Measurements from ENCODE around the gene CGB7.

CGB7 gene

DNA sequence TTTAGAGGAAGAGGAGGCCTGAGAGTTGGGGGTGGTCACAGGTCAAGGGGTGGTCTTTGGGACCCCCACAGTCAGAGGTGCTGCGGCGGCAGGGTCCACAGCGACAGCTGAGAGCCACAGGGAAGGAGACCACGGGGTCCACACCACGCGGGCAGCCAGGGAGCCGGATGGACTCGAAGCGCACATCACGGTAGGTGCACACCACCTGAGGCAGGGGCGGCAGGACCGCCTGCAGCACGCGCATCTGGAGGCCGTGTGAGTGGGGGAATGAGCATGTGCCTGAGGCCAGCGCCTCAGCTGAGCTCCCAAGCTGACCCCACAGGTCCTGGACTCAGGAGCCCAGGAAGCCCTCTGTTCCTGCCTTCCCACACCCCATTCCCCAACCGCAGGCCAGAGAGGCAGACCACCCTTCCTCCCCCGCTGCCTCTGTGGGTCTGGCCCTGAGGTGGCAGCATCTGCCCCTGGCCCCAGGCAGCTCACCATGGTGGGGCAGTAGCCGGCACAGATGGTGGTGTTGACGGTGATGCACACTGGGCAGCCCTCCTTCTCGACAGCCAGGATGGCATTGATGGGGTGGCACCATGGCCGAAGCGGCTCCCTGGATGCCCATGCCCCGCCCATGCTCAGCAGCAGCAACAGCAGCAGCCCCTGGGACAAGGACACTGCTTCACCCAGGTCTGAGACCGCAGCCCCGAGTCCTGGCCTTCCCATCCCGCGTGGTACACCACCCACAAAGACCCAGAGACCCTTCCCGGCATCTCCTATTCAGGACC, 41.3 kb downstream of the CGB7 start:
- DNase-seq (ENCODE audit: low spot score): no peak

DNA sequence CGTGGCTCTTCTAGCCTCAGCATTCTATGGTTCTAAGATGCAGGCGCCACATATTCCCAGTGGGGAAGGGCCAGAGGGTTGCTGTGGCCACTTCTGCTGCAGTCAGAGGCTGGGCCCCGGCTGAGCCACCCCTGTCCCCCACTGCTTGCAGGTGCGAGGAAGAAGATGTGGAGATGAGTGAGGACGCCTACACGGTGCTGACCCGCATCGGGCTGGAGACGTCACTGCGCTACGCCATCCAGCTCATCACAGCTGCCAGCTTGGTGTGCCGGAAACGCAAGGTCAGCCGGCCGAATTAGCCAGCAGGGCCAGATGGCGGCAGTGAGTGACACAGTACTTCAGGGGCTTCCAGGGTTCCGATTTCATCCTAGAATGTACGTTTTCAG, 42.7 kb downstream of the CGB7 start:
- no peak for DNase-seq (ENCODE audit: low spot score)

DNA sequence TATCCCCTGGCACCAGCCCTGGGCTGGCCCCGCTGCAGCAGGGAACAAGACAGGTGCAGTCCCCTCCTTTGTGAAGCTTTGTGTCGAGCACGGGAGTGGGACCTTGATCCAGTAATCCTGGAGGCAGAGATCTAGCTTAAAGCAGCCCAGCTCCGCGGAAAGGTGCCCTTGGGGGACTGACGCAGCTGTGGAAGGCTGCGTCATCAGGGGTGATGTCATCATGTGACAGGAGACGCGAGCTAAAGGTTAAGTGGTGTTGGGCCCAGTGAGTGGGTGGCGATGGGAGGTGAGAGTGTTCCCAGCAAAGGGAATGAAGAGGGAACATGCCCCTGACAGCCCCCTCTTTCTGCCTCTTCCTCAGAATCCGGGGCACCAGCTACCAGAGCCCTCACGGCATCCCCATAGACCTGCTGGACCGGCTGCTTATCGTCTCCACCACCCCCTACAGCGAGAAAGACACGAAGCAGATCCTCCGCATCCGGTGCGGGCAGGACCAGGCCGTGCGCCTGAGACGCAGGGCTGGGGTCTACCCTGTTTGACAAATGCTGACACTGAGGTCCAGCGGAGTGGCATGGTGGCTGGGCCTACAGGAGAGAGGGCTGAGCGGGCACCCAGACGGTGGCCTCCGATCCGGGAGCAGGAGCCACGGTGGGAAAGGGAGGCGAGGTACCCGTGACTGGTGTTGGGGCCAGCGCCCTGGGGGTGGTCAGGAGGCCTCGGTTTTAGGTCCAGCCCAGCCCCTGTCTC, 43.3 kb downstream of the CGB7 start:
- DNase-seq (ENCODE audit: low spot score): no peak

DNA sequence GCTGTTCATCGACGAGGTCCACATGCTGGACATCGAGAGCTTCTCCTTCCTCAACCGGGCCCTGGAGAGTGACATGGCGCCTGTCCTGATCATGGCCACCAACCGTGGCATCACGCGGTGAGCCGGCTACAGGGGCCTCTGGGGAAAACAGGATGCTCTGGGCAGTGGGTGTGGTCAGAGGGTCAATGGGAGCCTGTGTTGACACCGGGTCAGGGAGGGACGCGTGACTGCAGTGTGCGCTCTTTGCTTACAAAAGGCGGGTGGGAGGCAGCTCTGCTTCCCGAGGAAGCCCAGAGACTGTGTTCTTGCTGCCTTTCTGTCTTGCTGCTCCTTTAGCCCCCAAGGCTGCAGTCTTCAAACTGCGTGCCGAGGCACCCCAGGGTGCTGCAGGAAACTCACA, 46.4 kb downstream of the CGB7 start:
- DNase-seq (ENCODE audit: low spot score): no peak

DNA sequence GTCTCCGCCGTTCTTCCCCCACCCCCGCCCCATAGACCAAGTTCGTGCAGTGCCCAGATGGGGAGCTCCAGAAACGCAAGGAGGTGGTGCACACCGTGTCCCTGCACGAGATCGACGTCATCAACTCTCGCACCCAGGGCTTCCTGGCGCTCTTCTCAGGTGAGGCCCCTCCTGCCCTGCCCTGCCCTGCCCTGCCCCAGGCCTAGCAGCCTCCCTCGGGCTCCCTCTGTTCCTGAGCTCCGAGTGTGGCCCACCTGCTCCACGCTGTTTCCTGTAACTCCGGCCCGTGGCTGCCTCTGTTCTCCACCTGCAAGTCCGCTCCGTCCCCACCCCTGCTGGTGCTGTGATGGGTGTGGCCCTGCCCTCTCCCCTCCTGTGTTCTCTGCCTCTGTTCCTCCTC, 47.1 kb downstream of the CGB7 start:
- no peak for DNase-seq (ENCODE audit: low spot score)

DNA sequence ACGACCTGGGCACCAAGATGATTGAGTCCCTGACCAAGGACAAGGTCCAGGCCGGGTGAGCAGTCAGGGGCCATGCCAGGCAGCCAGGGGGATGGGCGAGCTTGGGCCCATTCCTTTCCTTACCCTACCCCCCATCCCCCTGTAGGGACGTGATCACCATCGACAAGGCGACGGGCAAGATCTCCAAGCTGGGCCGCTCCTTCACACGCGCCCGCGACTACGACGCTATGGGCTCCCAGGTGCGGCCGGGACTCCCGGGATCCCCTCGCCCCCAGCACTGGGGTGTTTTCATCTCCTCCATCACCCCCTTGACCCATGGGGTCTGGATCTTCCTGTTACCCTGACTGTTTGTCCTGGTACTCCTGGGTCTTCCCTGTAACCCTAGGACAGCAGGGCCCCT, 47.7 kb downstream of the CGB7 start:
- DNase-seq (ENCODE audit: low spot score): no peak

DNA sequence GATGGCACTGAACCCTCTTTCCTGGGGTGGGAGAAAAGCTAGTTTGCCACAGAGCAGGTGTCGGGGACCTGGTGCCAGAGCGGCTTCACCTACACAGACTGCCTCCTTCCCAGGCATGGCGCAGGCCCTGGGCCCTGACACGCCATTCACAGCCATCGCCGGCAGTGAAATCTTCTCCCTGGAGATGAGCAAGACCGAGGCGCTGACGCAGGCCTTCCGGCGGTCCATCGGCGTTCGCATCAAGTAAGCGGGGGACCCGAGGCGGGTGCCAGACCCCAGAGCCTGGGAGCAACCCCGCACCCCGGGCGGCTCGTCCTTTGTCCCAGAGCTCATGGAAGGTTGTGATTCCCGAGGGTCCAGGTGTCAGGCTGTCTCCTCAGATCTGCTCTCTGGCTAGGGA, 50.6 kb downstream of the CGB7 start:
- DNase-seq (ENCODE audit: low spot score): no peak

DNA sequence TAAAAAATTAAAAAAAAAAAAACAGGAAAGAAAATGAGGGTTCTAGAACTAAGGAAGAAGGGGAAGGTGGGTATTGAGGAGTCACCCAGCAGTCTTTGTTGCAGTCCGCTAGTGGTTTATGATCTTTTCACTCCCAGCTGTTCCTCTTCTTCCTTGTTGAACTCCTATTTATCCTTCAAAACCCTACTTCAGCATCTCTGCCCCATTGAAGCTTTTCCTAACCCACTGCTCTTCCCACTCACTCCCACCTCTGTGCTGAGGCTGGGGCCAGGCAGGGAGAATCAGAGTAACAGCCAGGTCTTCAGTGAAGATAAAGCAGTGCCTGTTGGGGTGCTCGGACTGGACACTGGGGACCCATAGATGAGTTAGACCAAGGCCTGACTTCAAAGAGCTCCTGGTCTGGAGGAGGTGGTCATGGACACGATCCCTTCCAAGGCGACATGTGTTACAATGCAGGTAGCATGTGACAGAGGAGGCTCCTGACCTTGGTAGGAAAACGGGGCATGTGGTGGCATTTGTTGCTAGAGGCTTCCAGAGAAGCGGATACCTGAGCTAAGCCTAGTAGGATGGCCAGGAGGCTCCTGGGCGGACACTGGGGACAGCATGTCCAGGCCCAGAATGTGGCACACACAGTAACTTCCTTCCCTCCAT, 52.5 kb downstream of the CGB7 start:
- no peak for DNase-seq (ENCODE audit: low spot score)
